Tibial nerve (tissue), 4 donors: ENCODE results near the gene TSPO.

ENCODE experiments used
- CTCF ChIP-seq, 5 experiments: fragments of 200-600 bp in 3 of 5; fragments of 450-650 bp in 2 of 5; sonication (generic) in 3 of 5; IDR thresholded peaks; one replicate each; pipeline ENCODE4 v1.5.1; 2016 to 2019; ENCODE audit warnings: antibody characterized with exemption in 5 of 5, mild to moderate bottlenecking in 3 of 5, moderate library complexity in 2 of 5
- EP300 ChIP-seq, 2 donors: sonication (generic); formaldehyde crosslinking; IDR thresholded peaks; one replicate each; pipeline ENCODE4 v1.6.1; 2017; ENCODE audit warnings: antibody characterized with exemption in 2 of 2, mild to moderate bottlenecking in 1 of 2
- POLR2A ChIP-seq, 2 donors: fragments of 450-650 bp; IDR thresholded peaks; one replicate each; pipeline ENCODE4 v1.6.1; 2017; ENCODE audit warnings: antibody characterized with exemption in 2 of 2, mild to moderate bottlenecking in 2 of 2, moderate library complexity in 2 of 2

- TF ChIP-seq CTCF (IDR thresholded peaks at IDR 0.05) (no peak), POLR2A (IDR thresholded peaks at IDR 0.05) (no peak), EP300 (IDR thresholded peaks at IDR 0.05) (no peak)
These were observed 590 bp upstream of the TSPO start for GRCh38 chr22:43150731-43151206.
